NCI-H2081 treated with DMSO at 0.1 percent for 48 hours (cell line): ENCODE measurements around the gene CEBPE.
A peak's percentile ranks its signal among the peaks of the same experiment; 100 is the strongest.
"Not testable (repeated sequence)": the region's sequence is repeated elsewhere in the genome, so short reads cannot be mapped to it uniquely, and the experiment has no call there.

Experiments used
- DNase-seq: peaks from one replicate; lab custom pipeline; 2025; lab: John Stamatoyannopoulos, UW

Gene CEBPE

DNA sequence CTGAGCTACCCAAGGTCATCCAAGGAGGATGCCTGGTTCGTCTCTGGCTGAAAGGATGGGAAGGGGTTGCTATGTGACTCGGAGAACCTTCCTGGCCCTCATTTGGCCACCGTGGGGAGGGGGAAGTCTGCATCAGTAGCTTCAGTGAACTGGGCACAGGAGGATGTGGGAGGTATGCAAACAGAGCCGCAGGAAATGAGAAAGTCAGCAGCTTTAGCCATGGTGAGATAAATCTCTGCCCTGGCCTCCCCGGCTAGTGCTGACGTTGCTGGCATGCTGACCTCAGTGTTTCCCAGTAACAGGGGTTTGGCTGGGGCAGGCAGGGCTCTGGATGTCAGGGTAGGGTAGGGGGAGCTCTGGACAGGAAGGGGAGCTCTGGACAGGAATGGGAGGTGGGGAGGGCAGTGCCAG lies 2.3 kb upstream of the CEBPE start:
- no peak for DNase-seq

DNA sequence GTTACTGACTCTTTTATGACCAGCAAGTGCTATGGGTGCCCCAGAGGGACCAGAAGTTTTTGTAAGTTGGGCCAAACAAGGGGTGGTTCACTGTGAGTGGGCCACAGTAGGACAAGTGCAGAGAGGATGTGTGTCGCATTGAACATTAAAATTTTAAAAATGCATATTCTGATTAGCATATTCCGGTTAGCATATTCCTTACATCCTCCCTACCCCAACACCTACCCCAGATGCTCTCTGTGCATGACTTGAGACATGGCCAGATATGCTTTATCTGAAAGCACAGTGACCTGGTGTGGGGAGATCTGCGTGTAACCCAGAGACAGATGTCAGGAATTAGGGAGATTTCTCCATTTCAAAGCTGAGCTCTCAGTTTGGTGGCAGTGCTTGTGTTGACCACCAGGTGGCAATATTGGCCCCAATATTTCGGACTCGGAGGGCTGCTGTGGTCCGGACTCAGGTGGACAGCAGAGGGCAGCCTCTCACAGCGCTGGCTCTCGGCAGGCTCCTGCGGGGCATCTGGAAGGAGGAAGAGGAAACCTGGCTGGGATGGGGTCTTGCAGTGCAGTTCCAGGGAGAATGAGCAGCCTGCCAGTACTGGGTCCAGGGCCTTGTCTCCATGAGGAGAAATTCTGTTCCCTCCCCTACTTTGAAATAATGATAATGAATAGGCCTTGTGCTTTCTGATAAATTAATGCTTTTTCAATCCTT lies 1.6 kb upstream of the CEBPE start:
- peak; percentile 55 for DNase-seq

DNA sequence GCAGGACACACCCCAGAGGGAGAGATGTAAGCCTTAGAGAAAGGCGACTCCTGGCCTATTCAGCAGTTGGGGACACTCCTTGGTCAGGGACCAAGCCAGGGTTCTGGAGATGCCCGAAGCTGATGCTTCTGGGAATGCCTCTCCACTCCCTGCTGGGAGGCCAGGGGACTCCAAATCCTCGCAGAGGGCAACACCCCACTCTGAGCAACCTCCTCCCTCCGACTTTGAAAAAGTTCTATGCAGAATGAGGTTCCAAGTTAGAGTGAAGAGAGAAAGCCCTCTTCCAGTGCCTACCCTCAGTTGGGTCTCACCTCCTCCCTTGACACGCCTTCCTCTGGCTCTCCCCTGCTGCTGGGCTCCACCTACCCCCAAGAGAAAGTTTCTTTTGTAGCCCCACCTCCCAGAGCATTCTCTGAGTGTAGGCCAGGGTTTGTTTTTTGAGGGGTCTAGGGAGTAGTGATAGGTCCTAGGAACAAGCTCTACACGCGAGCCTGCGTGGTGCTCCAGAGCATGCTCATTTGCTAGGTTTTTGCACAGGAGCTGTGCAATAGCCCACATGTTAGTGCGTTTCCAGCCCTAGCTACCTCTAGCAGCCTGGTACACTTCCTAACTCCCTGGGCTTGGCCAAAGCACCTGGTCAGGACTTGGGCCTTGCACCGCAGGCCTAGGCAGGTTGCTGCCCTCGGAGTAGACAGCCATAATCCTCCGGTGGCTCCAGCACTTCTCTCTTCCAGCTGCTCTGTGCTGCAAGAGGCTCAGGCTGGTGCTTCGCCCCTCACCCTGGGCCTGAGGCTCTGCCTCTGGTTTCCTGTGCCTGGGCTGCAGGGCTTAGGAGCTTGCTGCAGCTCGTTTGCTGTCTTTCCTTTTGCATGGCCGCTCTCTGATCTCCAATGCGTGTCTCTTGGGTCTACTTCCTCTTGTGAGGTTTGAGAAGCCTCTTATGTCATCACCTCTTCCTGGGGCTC lies 590 bp upstream of the CEBPE start:
- no peak for DNase-seq

DNA sequence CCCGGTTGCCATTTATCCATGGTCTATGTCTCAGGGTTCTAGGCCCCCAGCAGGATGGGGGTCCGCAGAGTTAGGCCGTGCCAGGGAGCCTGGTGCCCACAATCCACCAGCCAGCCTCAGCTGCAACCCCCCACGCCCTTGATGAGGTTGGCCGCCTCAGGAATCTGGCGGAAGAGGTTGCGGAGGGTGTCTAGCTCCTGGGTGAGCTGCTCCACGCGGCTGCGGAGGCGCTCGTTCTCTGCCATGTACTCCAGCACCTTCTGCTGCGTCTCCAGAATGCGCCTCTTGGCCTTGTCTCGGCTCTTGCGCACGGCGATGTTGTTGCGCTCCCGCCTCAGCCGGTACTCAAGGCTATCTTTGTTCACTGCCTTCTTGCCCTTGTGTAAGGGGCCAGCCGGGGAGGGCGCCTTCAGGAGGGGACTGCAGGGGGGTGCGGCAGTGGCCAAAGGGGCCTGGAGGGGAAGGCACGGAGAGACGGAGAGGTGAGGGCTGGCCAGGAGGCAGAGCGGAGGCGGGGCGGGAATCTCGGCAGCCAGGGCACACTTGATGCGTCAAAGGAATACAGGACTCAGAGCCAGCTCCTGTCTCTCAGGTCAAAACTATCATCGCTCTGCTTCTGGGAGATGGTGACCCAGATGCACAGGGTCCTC lies 1.6 kb downstream of the CEBPE start:
- DNase-seq: no peak

DNA sequence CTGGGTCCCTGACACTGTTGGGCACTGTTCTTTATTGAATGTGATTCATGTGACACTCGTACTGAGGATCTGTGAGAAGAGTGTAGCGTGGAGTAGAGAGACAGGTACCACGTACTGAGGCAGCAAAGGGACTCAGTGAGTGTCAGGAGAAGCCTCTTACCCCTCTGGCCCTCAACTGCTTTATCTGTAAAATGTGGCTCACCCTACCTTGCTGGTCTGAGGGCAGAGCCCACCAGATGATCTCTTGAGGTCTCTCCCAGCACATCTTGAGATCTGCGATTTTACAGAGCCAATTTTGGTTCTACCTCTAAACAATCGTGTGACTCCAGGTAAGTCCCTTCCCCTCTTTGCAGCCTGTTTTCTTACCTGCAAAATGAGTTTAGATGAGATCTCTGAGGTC lies 3.1 kb downstream of the CEBPE start:
- no peak for DNase-seq

DNA sequence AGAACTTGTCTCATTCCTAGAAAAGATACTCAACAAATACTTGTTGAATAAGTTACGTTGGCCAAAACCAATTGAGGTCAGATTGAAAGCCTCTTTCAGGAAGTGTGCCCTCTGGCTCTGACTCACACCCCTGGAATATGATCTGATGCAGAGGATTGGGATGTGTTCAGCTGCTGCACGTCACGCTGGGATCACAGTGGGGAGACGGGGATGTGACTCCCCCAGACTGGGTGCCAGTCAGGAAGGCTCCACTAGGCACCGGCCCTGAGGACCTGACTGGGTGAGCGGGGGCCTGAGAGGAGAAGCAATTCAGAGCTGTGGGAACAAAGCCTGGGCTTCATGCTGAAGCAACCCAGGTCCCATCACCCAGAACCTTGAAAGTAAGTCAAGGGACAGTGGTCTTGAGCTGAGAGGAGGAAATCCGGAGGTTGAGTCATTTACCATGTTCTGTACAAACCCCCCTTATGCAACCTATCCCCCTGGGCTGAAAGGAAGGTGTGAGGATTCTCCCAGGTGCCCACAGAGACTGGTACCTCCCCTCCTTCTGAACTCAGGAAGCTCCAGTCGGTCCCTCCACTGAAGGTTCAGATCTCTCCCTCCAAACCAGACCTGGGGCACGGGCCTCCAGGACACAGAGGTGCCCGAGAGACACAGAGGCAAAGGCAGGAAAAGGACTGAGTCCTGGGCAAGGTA lies 3.9 kb downstream of the CEBPE start:
- DNase-seq: no peak

DNA sequence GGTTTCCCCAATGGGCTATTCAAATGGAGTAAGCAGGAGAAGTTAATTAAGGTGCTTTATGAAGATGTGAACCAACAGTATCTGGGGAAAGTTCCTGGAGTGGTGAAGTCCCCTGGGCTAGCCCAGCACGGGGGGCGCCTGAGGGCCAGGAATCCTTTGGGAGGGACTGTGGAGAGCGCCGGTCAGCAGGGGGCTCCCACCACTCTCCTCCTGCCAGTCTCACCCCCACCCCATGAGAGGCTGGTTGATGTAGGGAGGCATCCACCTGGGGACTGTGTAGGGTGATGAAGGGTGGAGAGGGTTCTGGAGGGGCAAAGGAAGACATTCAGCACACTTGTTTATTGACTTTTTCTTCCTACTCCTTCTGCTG lies 4.4 kb downstream of the CEBPE start:
- no peak for DNase-seq

DNA sequence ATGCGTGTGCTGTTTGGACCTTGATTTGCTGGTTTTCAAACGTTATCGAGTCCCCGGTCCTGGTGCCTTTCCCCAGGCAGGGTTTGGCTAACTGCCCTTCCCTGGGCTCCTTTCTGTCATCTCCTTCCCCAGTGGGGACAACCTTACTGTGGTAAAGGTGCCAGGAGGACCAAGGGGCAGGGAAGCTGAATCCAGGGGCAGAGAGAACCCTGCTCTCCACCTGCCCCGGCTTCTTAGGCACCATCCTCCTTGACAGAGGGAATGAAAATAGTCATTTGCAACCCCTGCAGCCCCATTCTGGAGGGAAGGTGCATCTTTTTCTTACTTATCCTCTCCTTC lies 5.0 kb downstream of the CEBPE start:
- no peak for DNase-seq

DNA sequence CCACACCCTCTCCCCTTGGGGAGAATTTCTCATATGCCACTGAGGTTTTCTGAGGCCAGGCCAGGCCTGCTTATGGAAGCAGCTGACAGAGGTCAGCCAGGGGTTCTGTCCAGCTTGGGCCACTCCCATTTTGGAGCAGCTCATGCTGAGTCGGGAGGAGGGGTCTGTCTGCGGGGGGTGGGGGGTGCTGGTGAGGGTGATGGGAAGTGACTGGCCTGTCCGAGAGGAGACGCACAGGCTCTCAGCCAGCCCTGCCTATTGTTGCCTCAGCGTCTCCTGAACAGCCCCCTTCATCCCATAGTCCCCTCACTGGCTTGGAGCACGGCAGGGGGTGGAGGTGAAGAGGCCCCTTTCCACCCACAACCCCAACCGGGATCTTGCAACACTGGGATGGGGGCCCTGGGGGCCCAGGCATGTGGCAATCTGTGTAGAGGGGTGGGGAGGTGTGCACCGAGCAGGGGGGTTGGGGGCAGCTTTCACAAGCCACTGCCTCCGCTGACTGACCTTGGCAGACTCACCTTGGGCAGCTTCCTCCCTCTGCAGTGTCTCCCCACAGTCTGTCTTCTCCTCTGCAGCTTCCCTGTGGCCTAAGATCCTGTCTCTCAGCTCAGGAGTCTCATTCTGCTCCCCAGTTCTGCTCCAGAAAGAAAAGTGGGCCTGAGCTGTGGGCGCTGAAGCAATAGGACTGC lies 5.5 kb downstream of the CEBPE start:
- DNase-seq: no peak

DNA sequence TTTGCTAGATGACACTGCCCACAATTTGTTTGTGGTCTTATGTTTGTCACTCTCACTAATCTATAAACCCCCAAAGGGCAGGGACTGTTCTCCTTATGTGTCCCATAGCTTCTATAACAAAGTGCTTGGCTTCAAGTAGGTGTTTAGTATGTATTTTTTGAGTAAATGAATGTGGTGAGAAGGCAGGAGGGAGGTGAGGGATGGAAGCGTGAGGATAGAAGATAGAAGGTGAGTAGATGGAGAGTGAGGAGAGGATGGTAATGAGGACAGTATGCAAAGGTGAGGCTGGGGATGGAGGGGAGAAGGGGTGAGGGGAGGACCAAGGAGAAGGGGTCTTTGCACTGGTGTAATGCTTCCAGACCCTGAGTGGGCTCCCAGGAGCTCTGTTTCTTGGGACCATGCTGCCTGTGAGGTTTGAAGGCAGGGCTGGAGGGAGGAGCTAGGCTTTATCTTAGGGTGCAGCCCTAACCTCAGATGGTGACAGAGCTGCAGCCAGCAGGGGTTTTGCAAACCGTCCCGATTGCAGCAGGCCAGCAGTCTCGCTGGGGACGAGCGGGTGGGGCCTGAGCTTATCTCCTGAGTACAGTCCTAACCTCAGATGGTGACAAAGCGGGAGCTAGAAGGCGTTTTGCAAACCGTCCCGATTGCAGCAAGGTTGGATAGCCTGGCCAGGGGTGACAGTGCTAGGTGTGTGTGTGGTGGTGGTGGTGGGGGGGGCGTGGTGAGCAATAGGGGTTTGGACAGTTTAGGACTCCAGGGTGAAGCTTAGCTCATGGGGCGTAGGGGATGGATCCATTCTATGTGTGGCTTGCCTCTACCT lies 6.5 kb downstream of the CEBPE start:
- no peak for DNase-seq

DNA sequence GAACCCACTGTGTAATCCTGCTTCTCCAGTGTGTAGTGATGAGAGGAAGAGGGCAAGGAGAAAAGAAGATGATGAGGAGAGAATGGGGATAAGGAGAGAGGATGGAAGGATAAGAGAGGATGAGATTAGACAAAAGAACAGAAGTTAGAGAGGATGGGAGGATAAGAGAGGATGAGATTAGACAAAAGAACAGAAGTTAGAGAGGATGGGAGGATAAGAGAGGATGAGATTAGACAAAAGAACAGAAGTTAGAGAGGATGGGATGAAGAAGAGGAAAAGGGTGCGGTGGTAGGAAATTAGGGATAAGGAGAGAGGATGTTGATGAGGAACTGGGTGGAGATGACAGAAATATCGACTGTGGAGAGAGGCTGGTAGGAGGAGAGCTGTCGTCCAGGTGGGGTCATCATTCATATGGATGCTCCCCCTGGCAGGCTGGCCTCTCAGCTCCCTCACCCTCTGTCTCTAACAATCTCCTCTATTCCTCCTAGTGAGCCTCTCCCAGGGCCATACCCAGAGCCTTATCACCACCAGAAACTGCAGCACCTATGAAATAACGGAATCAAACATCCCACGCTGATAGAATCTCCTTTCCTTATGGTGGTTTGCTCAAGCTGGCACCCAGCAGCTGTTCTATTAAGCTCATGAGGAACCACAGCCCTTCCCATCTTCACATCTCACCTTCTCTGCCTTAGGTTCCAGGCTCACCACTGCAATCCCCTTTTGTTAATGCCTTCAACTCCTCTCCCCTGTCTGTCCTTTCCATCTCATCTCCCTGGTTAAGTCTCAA lies 8.3 kb downstream of the CEBPE start:
- DNase-seq: no peak

DNA sequence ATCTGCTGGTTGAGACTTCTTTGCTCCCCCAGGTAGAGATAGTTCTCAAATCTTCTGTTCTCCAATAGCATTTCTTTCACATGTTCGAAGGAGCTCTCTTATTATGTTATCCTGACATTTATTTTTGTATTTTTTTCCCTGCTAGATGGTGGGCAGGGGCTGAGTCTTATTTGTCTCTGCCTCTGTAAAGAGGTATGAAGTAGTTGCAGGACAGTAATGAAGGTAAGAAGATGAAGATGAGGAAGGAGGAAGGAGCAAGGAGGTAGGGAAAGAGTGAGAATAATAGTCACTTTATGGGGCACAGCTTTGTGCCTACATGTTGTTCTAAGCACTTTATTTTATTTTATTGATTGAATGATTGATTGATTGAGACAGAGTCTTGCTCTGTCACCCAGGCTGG lies 9.3 kb downstream of the CEBPE start:
- DNase-seq: no peak

DNA sequence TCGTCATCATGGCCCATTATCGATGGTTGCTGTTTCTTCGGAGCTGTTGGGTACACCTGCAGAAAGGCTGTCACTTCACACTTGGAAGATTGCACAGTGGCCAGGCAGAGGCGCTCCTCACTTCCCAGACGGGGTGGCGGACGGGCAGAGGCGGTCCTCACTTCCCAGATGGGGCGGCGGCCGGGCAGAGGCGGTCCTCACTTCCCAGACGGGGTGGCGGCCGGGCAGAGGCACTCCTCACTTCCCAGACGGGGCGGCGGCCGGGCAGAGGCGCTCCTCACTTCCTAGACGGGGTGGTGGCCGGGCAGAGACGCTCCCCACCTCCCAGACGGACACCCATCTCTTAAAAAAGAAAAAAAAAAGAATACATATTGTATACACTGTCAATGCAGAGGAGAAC lies 10.9 kb downstream of the CEBPE start:
- DNase-seq: not testable (repeated sequence)

DNA sequence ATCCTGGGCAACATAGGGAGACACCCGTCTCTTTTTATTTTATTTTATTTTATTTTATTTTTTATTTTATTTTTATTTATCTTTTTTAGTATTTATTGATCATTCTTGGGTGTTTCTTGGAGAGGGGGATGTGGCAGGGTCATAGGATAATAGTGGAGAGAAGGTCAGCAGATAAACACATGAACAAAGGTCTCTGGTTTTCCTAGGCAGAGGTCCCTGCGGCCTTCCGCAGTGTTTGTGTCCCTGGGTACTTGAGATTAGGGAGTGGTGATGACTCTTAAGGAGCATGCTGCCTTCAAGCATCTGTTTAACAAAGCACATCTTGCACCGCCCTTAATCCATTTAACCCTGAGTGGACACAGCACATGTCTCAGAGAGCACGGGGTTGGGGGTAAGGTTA lies 11.4 kb downstream of the CEBPE start:
- not testable (repeated sequence) for DNase-seq

DNA sequence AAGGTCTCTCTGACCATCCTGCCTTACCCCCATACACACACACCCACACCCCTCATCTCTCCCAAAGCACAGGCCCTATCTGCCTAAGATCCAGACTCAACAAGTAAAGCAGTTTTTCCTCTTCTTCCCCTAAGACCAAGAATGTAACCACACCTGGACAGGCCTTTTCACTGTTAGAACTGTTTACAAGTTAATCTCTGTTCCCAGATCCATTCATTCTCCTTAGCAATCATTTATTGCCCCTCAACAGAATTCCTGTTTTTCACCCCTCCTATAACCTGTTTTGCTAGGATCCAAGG lies 12.4 kb downstream of the CEBPE start:
- DNase-seq: no peak

DNA sequence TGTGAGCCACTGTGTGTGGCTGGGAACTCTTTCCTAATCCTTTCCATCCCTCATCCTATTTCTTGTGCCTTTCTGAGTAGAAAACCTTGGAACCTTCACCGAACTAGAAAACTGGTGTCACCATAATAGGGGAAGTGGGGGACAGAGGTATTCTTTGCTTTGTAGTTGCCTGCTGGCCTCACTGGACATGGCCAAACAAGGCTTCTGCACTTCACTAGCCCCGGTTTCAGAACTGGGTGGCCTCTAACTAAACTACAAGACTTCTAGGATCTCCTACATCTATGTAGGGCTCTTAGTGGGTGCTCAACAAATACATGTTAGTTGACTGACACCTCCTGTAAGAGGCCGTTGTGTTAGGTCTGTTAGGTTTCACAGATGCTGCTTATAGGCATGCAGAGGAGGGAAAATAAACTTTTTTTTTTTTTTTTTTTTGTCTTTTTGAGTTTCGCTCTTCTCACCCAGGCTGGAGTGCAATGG lies 13.7 kb downstream of the CEBPE start:
- DNase-seq: no peak

DNA sequence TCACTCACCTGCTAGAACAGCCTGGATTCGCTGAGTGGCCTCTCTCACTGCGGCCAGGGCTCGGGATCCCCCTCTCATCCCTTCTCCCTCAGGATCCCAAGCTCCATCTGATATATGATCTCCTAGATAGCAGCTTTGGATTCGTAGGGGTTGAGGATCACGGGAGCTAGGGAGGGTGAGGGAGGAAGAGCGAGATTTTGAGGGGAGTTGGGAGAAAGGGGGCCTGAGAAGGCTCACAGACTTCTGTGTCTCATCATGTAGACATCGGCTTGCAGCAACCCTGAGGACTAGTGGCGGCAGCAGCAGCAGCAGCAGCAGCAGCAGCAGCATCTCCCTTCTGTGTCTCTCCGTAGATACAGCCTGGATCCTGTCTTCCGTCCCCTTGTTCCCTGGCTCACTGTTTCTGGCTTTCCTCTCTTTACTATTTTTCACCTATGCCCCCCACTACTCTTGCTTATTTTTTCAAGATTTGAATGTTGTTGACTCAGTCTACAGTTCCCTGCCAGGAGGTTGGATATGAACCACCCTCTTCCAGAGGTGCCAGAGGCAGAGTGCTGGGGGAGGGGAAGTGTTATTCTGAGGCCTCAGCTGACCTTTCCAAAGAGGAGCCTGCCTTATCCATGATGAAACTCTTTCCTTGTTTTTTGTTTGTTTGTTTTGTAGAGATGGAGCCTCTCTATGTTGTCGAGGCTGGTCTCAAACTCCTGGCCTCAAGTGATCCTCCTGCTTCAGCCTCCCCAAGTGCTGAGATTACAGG lies 14.3 kb downstream of the CEBPE start, which contains the start of gene CIROP:
Gene CIROP (minus strand): TSS at position 399 of the 757 bp plus-strand sequence. CDS start 69 bp downstream, at position 330.
- no peak for DNase-seq

DNA sequence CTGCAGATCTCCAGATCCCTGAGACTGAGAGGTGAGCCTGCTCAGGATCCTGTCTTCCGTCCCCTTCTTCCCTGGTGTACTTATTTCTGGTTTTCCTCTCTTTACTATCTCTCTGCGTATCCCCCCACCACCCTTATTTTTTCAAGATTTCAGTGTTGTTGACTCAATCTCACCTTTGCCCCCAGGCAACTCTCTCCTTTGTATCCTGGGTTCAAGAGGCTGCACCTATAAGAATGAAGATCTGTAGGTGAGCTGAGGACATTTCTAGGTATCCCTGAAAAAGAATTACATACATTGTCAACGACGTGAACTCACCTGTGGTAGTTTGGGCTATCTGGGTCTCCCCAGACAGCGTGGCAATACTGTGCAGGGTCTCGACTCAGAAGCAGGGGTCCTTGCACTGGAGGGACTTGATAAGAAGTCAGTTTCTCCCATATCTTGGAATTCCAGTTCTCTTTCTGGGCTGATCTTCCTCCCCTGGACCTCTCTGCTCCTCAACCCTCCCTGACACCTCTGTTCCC lies 14.9 kb downstream of the CEBPE start:
- no peak for DNase-seq

DNA sequence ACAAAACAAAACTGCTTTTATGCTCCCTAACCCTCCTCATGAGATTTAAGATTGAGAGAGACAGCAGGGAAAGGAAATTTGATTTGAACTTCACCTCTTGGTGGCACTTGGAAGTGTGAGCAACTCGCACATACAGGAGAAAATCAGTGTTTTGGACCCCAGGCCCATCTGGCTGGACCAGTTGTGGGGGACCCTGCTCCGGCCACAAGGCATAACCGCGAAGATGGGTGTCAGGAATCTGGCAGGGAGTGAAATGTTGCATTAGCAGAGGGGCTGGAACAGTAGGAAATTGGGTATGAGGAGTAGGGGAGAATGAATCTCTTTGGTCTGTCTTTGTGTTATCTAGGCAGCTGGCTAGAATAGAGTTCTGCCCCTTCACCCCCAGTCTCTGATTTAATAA lies 15.5 kb downstream of the CEBPE start:
- no peak for DNase-seq
